GM23338 (cell line): ENCODE data around the gene KCNMA1. TPM values are rescaled to one million over a fixed set of nuclear protein-coding genes. Genes with fewer than 3 reads are reported as not detected.

ENCODE experiments used
- ATAC-seq: fragments of 200-7000 bp; cut with Tn5 transposase; 3 replicates; pipeline ENCODE4 v1.9.1; 2020
- DNase-seq: peaks from one replicate; pipeline ENCODE4 v3.0.0-alpha.2; 2015; ENCODE audit warnings: low spot score
- H2AFZ ChIP-seq: fragments of 200-600 bp; sonication (generic); 2 replicates; pipeline ENCODE4 v1.8.0; 2016; ENCODE audit warnings: antibody characterized with exemption, mild to moderate bottlenecking, moderate library complexity
- H3F3A ChIP-seq: fragments of 200-600 bp; sonication (generic); replicated peaks from 2 replicates; pipeline ENCODE4 v1.8.0; 2017; ENCODE audit warnings: antibody characterized with exemption, mixed run types, low read depth
- H3K27ac ChIP-seq: fragments of 200-600 bp; sonication (generic); 2 replicates; pipeline ENCODE4 v1.6.1; 2016; ENCODE audit warnings: low read depth
- H3K27me3 ChIP-seq: fragments of 200-600 bp; sonication (generic); 2 replicates; pipeline ENCODE4 v1.8.0; 2016; ENCODE audit warnings: mild to moderate bottlenecking, mixed run types, moderate library complexity; ENCODE audit not compliant: insufficient read depth
- H3K36me3 ChIP-seq: fragments of 200-600 bp; sonication (generic); 2 replicates; pipeline ENCODE4 v1.8.0; 2016; ENCODE audit warnings: mild to moderate bottlenecking; ENCODE audit not compliant: insufficient read depth
- H3K4me1 ChIP-seq: fragments of 200-600 bp; sonication (generic); 2 replicates; pipeline ENCODE4 v1.8.0; 2016; ENCODE audit warnings: mild to moderate bottlenecking, moderate library complexity; ENCODE audit not compliant: insufficient read depth
- H3K4me2 ChIP-seq: fragments of 200-600 bp; sonication (generic); 2 replicates; pipeline ENCODE4 v1.7.1; 2017; ENCODE audit warnings: mixed run types
- H3K4me3 ChIP-seq: fragments of 200-600 bp; sonication (generic); 2 replicates; pipeline ENCODE4 v1.6.1; 2016; ENCODE audit warnings: mixed run types
- H3K79me2 ChIP-seq: fragments of 200-600 bp; sonication (generic); replicated peaks from 2 replicates; pipeline ENCODE4 v1.8.0; 2017; ENCODE audit warnings: mild to moderate bottlenecking; ENCODE audit not compliant: insufficient read depth
- H3K9me2 ChIP-seq: fragments of 200-600 bp; sonication (generic); 2 replicates; pipeline ENCODE4 v1.8.0; 2017; ENCODE audit not compliant: insufficient read depth
- H4K20me1 ChIP-seq: fragments of 200-600 bp; sonication (generic); replicated peaks from 2 replicates; pipeline ENCODE4 v1.8.0; 2017; ENCODE audit warnings: mild to moderate bottlenecking; ENCODE audit not compliant: insufficient read depth
- H3K27ac Mint-ChIP-seq: 2 replicates; pipeline ENCODE4 v1.8.0; 2020; ENCODE audit warnings: inconsistent platforms, mild to moderate bottlenecking, moderate library complexity, mixed read lengths
- H3K27me3 Mint-ChIP-seq: 3 replicates; pipeline ENCODE4 v1.8.0; 2022; ENCODE audit warnings: low read depth, mild to moderate bottlenecking, moderate library complexity, mixed read lengths, inconsistent platforms; ENCODE audit not compliant: insufficient read depth, poor library complexity
- H3K36me3 Mint-ChIP-seq: 3 replicates; pipeline ENCODE4 v1.8.0; 2021; ENCODE audit warnings: low read depth, mild to moderate bottlenecking, inconsistent platforms, moderate library complexity, mixed read lengths
- H3K4me1 Mint-ChIP-seq: 3 replicates; pipeline ENCODE4 v1.8.0; 2020; ENCODE audit warnings: mild to moderate bottlenecking, inconsistent platforms, mixed read lengths
- H3K4me3 Mint-ChIP-seq: 3 replicates; pipeline ENCODE4 v1.8.0; 2021; ENCODE audit warnings: moderate library complexity, mild to moderate bottlenecking, inconsistent platforms, mixed read lengths
- H3K9me3 Mint-ChIP-seq: 3 replicates; pipeline ENCODE4 v1.8.0; 2020; ENCODE audit warnings: moderate library complexity, mild to moderate bottlenecking, inconsistent platforms, mixed read lengths
- CREB1 ChIP-seq: fragments of 250-450 bp; sonication (Bioruptor Pico); IDR thresholded peaks from 2 replicates; pipeline ENCODE4 v1.5.0; 2020; ENCODE audit warnings: low read depth, mild to moderate bottlenecking, moderate library complexity
- EZH2 ChIP-seq: fragments of 200-600 bp; sonication (generic); IDR thresholded peaks from one replicate; pipeline ENCODE4 v1.8.0; 2017; ENCODE audit warnings: antibody characterized with exemption, mild to moderate bottlenecking, low read depth; ENCODE audit not compliant: unreplicated experiment
- EZH2phosphoT487 ChIP-seq: fragments of 200-600 bp; sonication (generic); IDR thresholded peaks from one replicate; pipeline ENCODE4 v1.8.1; 2018; ENCODE audit warnings: antibody characterized with exemption; ENCODE audit not compliant: unreplicated experiment
- JUNB ChIP-seq: IDR thresholded peaks from one replicate; pipeline ENCODE4 v1.6.1; 2016; ENCODE audit warnings: antibody characterized with exemption; ENCODE audit not compliant: unreplicated experiment
- NANOG ChIP-seq: IDR thresholded peaks from 2 replicates; pipeline ENCODE4 v1.6.1; 2016; ENCODE audit warnings: antibody characterized with exemption, borderline replicate concordance
- POLR2AphosphoS5 ChIP-seq: IDR thresholded peaks from 2 replicates; pipeline ENCODE4 v1.6.1; 2016; ENCODE audit warnings: antibody characterized with exemption, low read depth
- STAT1 ChIP-seq: IDR thresholded peaks from one replicate; pipeline ENCODE4 v1.6.1; 2016; ENCODE audit warnings: antibody characterized with exemption; ENCODE audit not compliant: unreplicated experiment
- ZNF114 ChIP-seq: fragments of 250-450 bp; sonication (Bioruptor Pico); IDR thresholded peaks from 2 replicates; pipeline ENCODE4 v1.5.0; 2020; ENCODE audit warnings: mild to moderate bottlenecking, moderate library complexity
- ZNF331 ChIP-seq: fragments of 250-450 bp; sonication (Bioruptor Pico); IDR thresholded peaks from 2 replicates; pipeline ENCODE4 v1.5.0; 2020; ENCODE audit warnings: low read depth, mild to moderate bottlenecking, moderate library complexity
- polyA plus RNA-seq: library from polyadenylated mRNA; unstranded; fragments of >200 nt; fragmentation: Nextera tagmentation; extraction: Ambion mirVana; gene quantifications from 2 replicates; pipeline ENCODE4 v1.2.1, GENCODE V29; 2016
- total RNA-seq: library from RNA; depleted of rRNA; stranded (reverse); fragments of >200 nt; shearing (Covaris generic); gene quantifications from 2 replicates; pipeline ENCODE4 v1.2.3, GENCODE V29; 2014
- TF ChIP-seq, protein P1 (sequence below): IDR thresholded peaks from one replicate; pipeline ENCODE4 v1.6.1; 2018; ENCODE audit warnings: antibody characterized with exemption; ENCODE audit not compliant: unreplicated experiment
- TF ChIP-seq, protein P2 (sequence below): IDR thresholded peaks from 2 replicates; pipeline ENCODE4 v1.6.1; 2016; ENCODE audit warnings: antibody characterized with exemption
- TF ChIP-seq, protein P3 (sequence below), 2 experiments: fragments of 200-600 bp in 1 of 2; sonication (generic) in 1 of 2; conservative IDR thresholded peaks; 2 replicates each; pipeline versions ENCODE4 v1.5.1 to v1.6.1; 2016 to 2017; ENCODE audit warnings: antibody characterized with exemption in 2 of 2, low read depth in 2 of 2, mild to moderate bottlenecking in 2 of 2, moderate library complexity in 1 of 2

KCNMA1 gene
- total and polyA plus RNA-seq, 2 experiments from 2014 or later: 8.2 to 9.0 TPM

DNA sequence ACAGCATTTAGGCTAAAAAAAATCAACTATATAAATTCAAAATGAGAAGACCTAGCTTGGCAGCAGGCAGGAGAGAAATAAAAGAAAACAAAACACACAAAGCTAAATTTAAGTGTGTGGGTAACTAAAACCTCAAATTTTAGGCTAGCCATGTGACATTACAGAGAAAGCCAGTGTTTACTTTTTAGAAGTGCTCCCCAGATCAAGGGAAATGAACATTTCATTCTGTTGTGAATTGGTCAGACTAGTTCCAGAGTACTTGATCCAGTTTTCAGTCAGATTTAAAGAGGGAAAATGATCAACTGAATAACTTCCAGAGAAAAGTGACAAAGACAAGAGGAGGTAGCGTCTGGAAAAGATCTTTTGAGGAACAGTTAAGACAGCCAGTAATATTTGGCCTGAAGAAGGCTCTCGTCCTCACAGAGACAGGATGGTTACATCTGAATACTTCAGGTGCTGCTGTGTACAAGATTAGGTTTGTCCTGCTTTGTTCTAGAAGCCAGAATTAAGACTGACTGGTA lies 563.4 kb downstream of the KCNMA1 start (continued):
- TF ChIP-seq, protein P1, sequence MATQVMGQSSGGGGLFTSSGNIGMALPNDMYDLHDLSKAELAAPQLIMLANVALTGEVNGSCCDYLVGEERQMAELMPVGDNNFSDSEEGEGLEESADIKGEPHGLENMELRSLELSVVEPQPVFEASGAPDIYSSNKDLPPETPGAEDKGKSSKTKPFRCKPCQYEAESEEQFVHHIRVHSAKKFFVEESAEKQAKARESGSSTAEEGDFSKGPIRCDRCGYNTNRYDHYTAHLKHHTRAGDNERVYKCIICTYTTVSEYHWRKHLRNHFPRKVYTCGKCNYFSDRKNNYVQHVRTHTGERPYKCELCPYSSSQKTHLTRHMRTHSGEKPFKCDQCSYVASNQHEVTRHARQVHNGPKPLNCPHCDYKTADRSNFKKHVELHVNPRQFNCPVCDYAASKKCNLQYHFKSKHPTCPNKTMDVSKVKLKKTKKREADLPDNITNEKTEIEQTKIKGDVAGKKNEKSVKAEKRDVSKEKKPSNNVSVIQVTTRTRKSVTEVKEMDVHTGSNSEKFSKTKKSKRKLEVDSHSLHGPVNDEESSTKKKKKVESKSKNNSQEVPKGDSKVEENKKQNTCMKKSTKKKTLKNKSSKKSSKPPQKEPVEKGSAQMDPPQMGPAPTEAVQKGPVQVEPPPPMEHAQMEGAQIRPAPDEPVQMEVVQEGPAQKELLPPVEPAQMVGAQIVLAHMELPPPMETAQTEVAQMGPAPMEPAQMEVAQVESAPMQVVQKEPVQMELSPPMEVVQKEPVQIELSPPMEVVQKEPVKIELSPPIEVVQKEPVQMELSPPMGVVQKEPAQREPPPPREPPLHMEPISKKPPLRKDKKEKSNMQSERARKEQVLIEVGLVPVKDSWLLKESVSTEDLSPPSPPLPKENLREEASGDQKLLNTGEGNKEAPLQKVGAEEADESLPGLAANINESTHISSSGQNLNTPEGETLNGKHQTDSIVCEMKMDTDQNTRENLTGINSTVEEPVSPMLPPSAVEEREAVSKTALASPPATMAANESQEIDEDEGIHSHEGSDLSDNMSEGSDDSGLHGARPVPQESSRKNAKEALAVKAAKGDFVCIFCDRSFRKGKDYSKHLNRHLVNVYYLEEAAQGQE: no peak
- TF ChIP-seq, protein P2, sequence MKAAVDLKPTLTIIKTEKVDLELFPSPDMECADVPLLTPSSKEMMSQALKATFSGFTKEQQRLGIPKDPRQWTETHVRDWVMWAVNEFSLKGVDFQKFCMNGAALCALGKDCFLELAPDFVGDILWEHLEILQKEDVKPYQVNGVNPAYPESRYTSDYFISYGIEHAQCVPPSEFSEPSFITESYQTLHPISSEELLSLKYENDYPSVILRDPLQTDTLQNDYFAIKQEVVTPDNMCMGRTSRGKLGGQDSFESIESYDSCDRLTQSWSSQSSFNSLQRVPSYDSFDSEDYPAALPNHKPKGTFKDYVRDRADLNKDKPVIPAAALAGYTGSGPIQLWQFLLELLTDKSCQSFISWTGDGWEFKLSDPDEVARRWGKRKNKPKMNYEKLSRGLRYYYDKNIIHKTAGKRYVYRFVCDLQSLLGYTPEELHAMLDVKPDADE: no peak
- TF ChIP-seq, protein P3, sequence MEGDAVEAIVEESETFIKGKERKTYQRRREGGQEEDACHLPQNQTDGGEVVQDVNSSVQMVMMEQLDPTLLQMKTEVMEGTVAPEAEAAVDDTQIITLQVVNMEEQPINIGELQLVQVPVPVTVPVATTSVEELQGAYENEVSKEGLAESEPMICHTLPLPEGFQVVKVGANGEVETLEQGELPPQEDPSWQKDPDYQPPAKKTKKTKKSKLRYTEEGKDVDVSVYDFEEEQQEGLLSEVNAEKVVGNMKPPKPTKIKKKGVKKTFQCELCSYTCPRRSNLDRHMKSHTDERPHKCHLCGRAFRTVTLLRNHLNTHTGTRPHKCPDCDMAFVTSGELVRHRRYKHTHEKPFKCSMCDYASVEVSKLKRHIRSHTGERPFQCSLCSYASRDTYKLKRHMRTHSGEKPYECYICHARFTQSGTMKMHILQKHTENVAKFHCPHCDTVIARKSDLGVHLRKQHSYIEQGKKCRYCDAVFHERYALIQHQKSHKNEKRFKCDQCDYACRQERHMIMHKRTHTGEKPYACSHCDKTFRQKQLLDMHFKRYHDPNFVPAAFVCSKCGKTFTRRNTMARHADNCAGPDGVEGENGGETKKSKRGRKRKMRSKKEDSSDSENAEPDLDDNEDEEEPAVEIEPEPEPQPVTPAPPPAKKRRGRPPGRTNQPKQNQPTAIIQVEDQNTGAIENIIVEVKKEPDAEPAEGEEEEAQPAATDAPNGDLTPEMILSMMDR (conservative IDR thresholded peaks at IDR 0.05; ENCODE audit: low read depth in 2 of 2): no peak
- TF ChIP-seq ZNF114 (CRISPR knock-in tag) (no peak), ZNF331 (CRISPR knock-in tag) (no peak), CREB1 (no peak), JUNB (no peak), EZH2phosphoT487 (no peak), POLR2AphosphoS5 (no peak)

DNA sequence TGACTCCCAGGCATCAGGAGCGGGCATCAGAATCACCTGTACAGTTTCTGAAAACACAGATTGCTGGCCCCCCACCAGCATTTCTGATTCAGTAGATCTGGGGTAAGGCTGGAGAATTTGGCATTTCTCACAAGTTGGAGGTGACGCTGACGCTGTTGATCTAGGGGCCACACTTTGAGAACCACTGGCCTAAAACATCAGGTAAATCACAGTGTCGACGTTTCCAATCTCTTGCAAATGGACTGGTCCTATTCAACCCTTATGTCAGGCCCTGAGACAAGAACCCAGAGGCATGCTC lies 564.0 kb downstream of the KCNMA1 start:
- ATAC-seq (no peak), DNase-seq (no peak)
- H3K9me3 Mint-ChIP-seq: no peaks in the 10 kb centered on the region
- H3F3A ChIP-seq: no peaks in the 10 kb centered on the region
- no peak overlapping the region for H2AFZ ChIP-seq
- no peaks in the 10 kb centered on the region for H3K79me2 ChIP-seq
- no peak overlapping the region for H3K4me3 ChIP-seq
- no peaks in the 10 kb centered on the region for H3K4me1 ChIP-seq
- no peaks in the 10 kb centered on the region for H4K20me1 ChIP-seq
- H3K36me3 Mint-ChIP-seq: no peaks in the 10 kb centered on the region
- no peaks in the 10 kb centered on the region for H3K27me3 ChIP-seq
- no peaks in the 10 kb centered on the region; the same call in 1 of the 2 replicates for H3K36me3 ChIP-seq
- H3K27ac Mint-ChIP-seq: no peak overlapping the region
- no peak overlapping the region for H3K4me3 Mint-ChIP-seq
- H3K27me3 Mint-ChIP-seq: peaks cover 5% of the 10 kb centered on the region
- H3K9me2 ChIP-seq: no peaks in the 10 kb centered on the region; the same call in 1 of the 2 replicates
- no peak overlapping the region for H3K27ac ChIP-seq
- no peak overlapping the region for H3K4me2 ChIP-seq
- H3K4me1 Mint-ChIP-seq: peaks cover 3% of the 10 kb centered on the region; the same call in 2 of the 3 replicates
- no peak for TF ChIP-seq NANOG
- TF ChIP-seq, protein P2: no peak
- TF ChIP-seq EZH2phosphoT487: no peak
- no peak for TF ChIP-seq STAT1
- TF ChIP-seq, protein P1: no peak
- TF ChIP-seq JUNB: no peak
- no peak for TF ChIP-seq EZH2
- TF ChIP-seq, protein P3 (conservative IDR thresholded peaks at IDR 0.05; ENCODE audit: low read depth in 2 of 2): no peak
